GM19463 (cell line): ENCODE data around the gene EXOC4.
"Not testable (repeated sequence)": the region's sequence is repeated elsewhere in the genome, so short reads cannot be mapped to it uniquely, and the experiment has no call there.

Experiments used
- ATAC-seq: cut with Tn5 transposase; IDR thresholded peaks from one replicate; pipeline ENCODE4 v1.9.1; 2021; ENCODE audit warnings: mild to moderate bottlenecking, moderate library complexity; ENCODE audit not compliant: unreplicated experiment

EXOC4 gene

DNA sequence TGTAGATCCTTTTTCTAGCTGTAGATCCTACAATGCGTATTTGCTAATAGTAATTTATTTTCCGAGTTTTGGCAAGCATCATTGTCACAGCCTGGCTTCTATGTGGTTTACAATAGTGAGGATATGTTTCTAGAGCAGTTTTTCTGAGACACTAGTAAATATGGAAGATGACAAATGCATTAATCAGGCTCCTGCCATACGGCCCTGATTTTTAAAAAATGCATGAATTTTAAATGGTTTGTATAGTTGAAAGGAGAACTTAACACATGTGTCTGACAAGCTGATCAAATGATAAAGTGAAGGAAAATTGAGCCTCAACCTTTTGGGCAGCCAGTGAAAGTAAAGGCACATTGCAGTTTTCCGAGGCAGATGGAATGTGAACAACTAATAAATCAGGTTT, 354.1 kb downstream of the EXOC4 start:
- no peak for ATAC-seq

DNA sequence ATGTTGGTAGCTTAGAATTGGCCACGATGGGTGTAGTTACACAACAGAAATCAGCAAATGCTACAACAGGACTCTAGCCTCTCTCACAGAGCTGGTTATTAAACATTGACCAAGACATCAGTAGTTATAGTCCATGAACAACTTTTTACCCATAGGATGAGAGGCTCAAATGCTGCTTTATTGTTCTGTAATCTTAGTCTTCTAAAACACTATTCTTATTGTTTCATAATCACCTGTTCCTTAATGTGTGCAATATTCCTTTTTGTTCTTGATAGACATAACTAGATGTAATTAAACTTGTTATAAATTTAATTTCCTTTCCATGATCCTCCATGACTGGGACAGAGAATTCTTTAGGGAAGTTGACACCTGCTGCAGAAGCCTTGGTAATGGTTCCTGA, 356.9 kb downstream of the EXOC4 start:
- ATAC-seq = no peak

DNA sequence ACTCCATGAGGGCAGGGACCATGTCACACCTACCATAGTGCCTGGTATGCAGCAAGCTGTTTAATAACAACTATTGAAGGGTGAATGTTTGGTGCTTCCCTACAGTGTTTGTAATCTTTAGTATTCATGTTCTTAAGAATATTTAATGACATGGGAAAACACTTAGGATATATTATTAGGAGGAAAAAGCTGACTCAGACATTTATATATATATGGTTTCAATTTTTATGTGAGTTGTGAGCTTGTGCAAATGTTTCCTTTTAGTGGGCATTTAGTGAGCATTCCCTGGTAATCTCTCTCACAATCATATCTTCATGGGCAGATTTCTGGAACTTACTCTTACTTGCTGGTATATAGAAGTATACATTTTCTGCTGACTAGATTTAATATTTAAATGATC, 359.1 kb downstream of the EXOC4 start:
- ATAC-seq = no peak

DNA sequence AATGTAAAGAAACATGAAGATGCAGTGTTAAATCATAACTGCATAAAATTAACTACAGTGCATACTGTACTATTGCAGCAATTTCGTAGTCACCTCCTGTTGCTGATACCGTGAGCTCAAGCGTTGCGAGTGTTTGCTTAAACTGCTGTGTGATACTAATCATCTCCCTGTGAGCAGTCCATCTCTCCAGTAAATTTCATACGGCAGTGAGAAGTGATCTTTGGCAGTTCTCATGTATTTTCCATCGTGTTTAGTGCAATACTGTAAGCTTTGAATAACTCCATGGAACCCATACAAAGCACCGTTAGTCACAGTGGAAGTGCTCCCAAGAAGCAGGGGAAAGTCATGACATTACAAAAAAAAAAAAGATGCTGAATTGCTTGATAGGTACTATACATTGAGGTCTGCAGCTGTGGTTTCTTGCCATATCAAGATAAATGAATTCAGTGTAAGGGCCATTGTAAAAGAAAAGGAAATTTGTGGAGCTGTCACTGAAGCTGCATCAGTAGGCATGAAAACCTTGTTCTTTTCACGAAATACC, 360.4 kb downstream of the EXOC4 start:
- ATAC-seq = no peak

DNA sequence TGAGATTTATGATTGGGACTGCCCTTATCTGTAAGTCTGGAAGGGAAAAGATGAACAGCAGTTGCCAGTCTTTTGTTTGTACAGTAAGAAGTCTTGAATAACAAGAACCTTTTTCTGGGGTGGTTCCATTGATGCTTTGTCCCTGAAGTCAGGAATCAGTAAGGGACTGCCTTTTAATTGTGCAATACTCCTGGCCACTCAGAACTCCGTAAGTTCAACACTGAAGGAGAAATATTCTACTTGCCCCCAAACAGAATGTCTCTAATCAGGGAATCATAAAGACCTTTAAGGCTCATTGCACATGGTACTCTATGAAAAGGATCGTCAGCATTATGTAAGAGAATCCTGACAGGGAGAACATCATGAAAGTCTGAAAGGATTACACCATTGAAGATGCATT, 361.4 kb downstream of the EXOC4 start:
- ATAC-seq = no peak

DNA sequence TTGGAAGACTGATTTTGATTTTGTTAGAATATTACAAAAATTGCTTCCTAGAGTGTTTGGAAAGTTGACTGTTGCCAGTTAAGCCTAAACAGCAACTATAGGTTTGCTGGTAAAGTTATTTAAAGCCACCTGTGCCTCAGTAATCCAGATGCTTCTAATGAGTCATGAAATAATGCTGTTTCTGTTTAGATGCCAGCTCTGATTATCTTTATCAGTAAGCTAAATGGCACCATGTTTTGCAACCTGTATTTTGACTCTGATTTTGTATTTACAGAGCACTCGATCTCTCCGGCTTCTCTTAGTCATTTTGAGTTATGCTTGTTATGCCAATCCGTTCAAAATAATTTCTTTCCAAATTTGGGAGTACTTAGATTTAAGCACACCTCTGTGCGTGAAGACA, 366.1 kb downstream of the EXOC4 start:
- ATAC-seq = no peak

DNA sequence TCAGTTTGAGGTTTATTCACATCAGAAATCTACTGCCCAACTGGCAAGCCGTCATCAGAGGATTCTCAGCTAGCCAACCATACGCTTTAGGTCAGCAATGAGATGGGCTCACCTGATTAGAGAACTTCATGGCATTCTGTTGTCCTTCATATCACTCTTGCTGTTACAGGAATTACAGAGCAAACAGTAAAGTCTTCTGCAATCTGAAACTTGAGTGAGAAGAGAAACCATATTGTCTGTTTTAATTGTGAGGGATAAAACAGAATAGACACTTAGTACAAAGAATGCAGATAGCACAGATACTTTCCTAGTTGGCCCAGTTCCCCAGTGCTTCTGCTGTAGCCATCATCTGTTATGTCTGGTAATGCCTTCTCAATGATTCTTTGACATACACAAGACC, 366.6 kb downstream of the EXOC4 start:
- no peak for ATAC-seq

DNA sequence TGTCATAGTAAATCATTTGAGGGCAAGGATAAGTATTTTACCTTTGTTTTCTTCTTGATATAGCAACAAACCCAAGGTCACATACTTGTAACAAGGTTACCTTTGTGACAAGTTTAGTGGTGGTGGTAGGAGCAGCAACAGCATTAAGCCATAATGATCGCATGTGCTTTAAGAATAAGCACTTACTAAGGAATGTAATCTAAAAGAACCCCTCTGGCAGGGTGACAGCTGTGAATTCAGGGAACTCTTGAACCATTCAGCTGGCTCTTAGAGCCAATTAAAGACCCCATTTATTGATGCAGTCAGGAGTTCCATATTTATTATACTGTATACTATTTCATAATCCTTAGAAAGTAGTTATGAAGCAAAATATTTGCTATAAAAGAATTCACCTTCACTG, 370.8 kb downstream of the EXOC4 start:
- no peak for ATAC-seq

DNA sequence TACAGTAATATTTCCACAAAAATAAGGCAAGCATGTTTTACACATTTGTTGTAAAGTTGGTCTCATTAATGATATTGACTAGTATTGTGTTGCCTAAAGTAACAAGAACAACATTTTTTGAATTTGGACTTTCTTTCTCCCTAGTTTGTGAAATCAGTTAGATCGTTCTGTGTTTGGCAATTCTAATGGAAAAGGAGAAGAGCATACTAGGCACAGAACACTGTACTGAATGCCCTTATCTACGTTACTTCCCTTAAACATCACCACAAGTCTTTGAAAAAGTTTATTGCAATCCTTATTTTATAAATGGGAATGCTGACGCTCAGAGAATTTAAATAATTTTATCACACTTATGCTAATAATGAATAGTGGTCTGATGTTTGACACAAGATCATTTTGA, 372.2 kb downstream of the EXOC4 start:
- ATAC-seq = no peak

DNA sequence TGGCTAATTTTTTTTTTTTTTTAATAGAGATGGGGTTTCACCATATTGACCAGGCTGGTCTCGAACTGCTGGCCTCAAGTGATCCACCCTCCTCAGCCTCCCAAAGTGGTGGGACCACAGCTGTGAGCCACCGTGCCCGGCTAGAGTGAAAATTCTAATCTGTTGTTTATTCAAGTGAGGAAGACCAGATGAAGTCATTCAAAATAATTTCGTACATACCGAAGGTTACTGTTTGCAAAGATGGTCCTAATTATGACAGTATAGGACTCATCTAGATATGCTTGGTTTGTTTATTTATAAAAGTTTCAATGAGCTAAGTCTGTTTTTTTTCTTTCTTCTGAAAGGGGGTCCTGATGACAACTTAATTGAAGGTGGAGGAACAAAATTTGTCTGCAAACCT, 376.8 kb downstream of the EXOC4 start:
- no peak for ATAC-seq

DNA sequence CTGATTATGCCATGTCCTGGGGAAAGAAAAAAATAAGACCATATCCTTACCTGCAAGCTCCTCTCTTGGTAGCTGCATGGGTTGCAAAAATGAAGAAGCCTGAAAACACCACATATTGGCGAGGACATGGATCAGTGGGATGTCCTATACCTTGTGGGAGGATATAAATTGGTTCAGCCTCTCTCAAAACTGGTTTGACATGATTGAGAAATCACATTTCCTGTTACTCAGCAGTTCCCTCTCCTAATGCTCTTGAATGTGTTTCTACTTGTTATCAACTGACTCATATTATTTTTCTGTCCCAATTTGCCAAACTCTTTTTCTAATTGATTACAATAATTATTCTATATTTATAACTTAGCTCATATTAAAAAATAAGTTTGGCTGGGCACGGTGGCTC, 380.2 kb downstream of the EXOC4 start:
- ATAC-seq = no peak

DNA sequence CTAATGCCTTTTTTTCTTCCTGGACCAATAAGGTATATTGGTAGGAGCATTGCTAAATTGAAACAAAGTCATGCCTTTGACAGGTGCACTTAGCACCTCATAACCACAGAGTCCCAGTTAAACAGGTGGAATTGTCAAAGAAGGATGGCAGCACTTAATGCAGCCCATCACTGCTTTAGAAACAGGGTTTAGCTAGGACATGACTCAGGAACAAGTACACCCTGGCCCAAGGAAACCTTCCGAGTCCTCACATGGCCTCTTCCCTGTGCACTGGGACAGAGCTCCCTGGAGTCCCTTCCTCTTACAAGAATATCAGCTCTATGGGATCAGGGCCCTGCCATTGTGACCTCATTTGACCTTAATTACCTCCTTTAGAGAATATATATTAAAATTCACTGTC, 382.7 kb downstream of the EXOC4 start:
- ATAC-seq = no peak

DNA sequence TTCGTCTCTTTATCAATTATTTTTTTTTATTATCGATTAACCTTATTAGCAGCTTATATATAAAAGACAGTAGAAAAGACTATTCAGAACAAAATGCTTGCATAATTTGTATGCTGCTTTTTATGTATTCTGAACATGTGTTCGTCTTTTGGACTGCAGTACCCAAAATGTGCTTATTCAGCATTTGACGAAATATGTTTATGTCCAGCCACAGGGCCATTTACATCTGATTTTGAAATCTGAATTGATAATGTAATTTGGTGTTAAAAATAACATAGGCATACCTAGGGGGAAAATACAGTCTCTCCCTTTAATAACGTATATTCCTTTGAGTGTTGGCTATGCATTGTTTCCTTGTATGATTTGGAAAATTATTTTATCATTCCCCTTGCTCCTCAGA, 386.0 kb downstream of the EXOC4 start:
- ATAC-seq = no peak

DNA sequence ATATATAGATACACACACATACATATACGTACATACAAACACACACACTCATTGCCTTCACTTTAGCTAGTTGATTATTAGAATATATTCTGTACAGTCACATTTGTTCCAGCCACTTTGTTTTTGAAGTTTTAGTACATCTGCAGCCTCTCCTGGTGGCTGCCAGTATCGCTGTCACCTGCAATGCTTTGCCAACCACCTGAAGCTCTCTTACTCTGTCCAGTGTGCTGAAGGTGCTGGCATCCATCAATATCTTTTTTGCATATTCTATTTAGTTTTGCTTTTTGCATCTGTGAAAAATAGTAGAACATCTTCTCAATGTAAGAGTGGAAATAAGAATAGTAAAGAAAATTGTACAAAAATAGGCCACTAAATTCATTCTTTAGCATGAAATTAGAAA, 388.6 kb downstream of the EXOC4 start:
- ATAC-seq = no peak

DNA sequence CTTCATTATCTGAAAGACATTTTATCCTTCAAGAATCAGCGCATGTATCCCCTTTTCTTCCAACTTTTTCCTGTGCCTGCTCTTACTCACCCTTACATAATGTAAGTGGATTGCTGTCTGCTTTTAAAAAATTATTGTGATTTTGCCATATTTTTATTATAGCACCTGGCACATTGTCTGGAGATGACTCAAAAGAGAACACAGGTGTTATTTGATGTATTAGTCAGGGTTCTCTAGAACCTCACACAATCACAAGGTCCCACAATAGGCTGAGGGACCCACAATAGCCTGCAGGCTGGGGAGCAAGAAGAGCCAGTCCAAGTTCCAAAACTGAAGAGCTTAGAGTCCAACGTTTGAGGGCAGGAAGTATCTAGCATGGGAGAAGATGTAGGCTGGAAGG, 390.0 kb downstream of the EXOC4 start:
- ATAC-seq = no peak

DNA sequence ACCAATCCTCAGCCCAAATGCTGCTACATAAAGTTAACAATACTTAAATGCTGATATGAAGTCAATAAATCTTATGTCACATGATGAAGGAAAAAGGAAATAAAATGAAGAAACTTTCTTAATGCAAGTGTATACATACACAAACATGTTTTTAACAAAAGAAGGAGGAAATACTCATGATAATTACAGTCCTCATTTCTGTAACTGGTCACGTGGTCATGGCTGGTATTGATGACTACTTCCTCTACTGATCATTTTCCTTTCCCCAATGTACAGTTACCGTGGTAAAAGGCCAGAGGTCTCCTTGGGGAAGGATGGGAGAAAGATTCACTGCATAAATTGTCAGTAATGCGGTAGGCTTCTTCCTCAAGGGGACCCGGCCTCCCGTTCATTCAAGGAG, 390.8 kb downstream of the EXOC4 start:
- ATAC-seq = not testable (repeated sequence)

DNA sequence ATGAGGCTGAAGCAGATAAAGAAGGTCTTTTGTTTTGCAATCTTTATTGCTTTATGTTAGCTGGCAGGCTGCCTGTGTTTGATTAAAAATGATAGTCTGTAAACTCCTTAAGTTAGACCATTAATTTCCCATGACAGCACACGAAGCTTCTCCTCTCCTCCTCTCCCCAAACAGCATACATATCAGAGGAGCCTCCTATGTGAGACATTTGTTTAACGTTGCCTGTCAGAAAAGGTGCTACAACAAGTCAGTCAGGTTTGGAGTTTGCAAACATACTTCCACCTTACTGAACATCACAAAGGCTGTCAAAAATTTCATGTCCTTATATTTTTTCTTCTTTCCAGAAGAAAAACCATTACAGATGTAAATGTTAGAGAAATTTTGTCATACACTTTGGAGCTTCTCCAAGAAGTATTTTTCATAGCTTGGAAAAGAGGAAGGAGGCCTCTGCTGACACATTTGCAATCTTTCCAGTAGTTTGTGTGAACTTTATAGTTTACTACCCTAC, 393.1 kb downstream of the EXOC4 start:
- no peak for ATAC-seq

DNA sequence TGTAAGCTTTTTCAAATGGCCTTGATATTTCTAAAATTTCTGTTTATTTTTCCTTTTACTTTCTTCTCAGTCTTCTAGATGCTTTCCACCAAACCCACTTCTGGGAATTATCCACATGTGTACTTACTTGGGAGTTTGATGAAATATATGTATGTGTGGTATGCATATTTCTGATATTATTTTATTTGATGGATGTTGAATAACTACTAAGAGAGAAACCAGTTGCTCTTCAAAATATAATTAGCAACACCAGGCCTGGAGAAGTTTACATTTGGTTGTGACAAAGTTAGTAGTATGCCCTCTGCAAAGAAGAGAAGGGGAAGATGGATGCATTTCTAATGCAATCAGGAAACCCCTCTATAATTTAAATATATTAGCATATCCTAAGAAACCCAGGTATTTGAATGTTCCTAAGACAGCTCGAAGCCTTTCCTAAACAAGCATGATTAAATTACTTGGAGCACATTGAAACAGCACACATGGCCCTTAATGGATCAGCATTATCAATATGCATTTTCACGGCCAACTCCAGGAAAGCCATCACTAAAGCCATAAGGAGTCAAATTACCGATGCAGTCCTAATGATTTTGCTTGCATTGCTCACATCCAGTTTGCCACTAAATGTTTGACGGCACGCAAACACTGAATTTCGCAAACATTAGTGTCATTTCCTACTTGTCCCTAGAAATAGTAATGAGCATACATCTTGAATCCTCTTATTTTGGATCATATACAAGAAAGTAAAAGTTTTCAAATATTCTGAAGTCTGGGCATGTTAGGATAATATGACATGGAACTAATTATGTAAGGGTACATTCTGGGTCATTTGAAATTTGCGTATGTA, 393.8 kb downstream of the EXOC4 start:
- ATAC-seq = no peak

DNA sequence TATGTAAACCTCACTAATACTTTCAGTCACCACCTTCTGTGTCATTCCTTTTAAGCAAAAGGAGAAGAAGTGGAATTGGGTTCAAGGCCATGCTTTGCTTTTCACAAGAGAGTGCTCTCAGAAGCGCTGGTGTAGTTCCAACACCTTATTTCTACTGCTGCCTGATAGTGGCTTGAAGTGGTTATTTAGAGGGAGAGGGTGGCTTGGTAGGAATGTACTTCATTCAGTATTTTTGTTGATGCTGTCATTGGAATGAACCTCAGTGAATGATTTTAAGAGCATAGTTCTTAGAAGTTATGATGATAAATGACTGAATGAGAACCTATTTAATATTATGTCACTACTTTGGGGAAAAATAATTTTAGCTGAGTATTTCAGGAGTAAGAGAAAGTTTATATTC, 396.7 kb downstream of the EXOC4 start:
- ATAC-seq = no peak

DNA sequence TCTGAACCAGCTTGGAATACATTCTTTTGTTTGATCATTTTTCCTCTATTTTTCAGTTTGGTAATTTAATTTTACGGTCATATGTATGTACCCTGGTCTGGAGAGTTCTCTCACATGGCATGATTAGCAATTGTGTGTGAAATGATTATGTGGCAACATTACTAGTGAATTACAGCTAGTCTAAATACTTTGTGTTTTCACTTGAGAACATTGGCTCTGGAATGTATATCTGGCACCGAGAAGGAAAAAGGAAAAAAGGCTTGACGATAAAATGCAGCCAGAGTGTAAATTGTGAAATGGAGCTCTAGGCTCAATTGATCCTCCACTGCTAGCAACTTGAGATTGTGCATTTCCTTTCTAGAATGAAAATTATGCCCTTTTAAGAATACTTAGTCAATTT, 397.2 kb downstream of the EXOC4 start:
- no peak for ATAC-seq

DNA sequence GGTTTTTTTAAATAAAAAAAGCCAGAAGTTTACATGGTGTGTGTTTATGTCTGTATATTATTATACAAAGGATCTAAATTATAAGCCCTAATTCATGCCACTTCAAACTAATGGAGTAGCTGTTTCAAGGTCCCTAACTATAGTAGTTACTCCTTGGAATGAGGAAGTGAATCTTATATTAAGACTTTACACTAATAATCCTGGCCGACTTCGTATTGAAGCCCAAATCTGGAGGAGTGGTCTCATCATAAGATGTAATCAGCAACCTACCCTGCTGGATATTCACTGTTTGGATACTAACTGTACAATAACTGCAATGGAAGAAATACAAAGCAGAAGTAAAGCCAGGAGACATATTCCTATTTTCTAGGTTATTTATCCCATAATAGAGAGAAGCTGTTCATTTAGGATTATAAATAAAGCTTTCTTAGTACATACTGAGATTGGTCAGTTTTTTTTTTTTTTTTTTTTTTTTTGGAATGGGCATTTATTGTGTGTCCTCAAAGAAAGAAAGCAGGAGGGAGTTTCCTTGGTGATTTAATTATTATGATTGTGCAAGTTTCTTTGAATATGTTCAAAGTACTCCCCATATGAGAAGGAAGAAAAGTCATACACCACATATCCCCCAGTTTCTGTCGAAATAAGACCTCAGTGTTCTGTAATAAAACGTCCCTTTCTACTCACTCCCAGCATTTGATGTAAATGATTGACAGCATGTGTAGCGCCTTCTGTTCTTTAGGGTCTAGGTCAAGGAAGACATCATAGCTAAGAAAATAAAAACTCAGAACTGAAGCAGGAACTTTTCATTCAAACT, 397.8 kb downstream of the EXOC4 start:
- ATAC-seq = no peak

DNA sequence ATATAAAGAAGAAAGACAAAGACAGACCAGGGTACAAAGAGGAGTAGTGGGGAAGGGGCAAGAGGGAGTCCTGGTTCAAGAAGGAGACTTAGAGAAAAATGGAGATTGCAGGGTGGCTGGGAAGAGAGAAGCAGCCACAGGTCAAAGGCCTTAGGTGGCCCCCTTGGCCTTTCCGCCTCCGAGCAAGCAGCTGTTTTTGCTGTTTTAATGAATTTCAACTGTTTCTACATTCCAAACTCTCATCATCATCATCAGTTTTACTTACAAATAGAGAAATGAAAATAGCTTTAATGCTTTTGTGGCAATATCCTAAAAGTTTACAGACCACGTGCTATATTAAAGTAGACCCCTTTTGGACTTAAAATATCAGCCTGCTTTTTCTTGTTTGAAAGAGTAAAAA, 399.7 kb downstream of the EXOC4 start:
- no peak for ATAC-seq
